Measurements from ENCODE around the gene SRSF6. TPM values are rescaled to one million over a fixed set of nuclear protein-coding genes. Genes with fewer than 3 reads are reported as not detected.

The SRSF6 gene
- polyA plus RNA-seq, 1 donor (not counting 4 experiments of a cell fraction or from before 2014, with no cell fraction given): 128 TPM

DNA sequence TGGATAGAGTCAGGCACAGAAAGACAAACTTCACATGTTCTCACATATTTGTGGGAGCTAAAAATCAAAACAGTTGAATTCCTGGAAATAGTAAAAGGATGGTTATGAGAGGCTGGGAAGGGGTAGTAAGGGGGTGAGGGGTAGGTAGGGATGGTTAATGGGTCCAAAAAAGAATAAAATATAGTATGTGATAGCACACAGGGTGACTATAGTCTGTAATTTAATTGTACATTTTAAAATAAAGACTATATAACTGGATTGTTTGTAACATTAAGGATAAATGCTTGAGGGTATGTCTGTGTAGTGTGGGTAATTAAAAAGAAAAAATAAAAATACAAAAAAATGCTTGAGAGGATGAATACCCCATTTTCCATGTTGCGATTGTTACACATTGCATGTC lies 9.9 kb downstream of the SRSF6 start:
- Histone ChIP-seq H3K9me3 (ENCODE audit: control insufficient read depth, low read depth, low read length) (no peaks in the 10 kb centered on the region), H3K4me1 (ENCODE audit: control insufficient read depth, extremely low read depth, insufficient read depth, low read length) (no peaks in the 10 kb centered on the region), H3K27ac (ENCODE audit: control insufficient read depth, insufficient read depth, low read length) (no peak overlapping the region), H3K9me1 (ENCODE audit: control insufficient read depth, extremely low read depth, insufficient read depth, low read length) (peaks cover 6% of the 10 kb centered on the region), H3K4me3 (ENCODE audit: control insufficient read depth in 2 of 3, extremely low read depth in 1 of 3, insufficient read depth in 2 of 3, low read depth in 1 of 3, low read length in 3 of 3) (no peak overlapping the region), H4K20me1 (ENCODE audit: control insufficient read depth, extremely low read depth, insufficient read depth, low read length) (peaks cover 8% of the 10 kb centered on the region), H3K36me3 (ENCODE audit: control insufficient read depth in 2 of 2, extremely low read depth in 1 of 2, insufficient read depth in 2 of 2, low read length in 2 of 2) (peaks cover 6 to 20% of the 10 kb centered on the region in 2 experiments), H2AFZ (ENCODE audit: control insufficient read depth, low read length) (no peak overlapping the region), H3K4me2 (ENCODE audit: control insufficient read depth, extremely low read depth, insufficient read depth, low read depth, low read length) (no peak overlapping the region), H3K79me2 (ENCODE audit: control insufficient read depth, insufficient read depth, low read length) (peaks cover 14% of the 10 kb centered on the region), H3K9ac (ENCODE audit: control insufficient read depth, extremely low read depth, insufficient read depth, low read length) (no peak overlapping the region), H3K27me3 (ENCODE audit: control insufficient read depth, extremely low read depth, insufficient read depth, low read length) (no peaks in the 10 kb centered on the region)
- DNase-seq (ENCODE audit: low read depth, low spot score) (no peak), FAIRE-seq (no peak)
- TF ChIP-seq, protein P1, sequence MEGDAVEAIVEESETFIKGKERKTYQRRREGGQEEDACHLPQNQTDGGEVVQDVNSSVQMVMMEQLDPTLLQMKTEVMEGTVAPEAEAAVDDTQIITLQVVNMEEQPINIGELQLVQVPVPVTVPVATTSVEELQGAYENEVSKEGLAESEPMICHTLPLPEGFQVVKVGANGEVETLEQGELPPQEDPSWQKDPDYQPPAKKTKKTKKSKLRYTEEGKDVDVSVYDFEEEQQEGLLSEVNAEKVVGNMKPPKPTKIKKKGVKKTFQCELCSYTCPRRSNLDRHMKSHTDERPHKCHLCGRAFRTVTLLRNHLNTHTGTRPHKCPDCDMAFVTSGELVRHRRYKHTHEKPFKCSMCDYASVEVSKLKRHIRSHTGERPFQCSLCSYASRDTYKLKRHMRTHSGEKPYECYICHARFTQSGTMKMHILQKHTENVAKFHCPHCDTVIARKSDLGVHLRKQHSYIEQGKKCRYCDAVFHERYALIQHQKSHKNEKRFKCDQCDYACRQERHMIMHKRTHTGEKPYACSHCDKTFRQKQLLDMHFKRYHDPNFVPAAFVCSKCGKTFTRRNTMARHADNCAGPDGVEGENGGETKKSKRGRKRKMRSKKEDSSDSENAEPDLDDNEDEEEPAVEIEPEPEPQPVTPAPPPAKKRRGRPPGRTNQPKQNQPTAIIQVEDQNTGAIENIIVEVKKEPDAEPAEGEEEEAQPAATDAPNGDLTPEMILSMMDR (optimal IDR thresholded peaks at IDR 0.05 in 1 of 3, IDR thresholded peaks at IDR 0.05 in 1 of 3, conservative IDR thresholded peaks at IDR 0.05 in 1 of 3; ENCODE audit: extremely low read depth in 1 of 3, insufficient read depth in 2 of 3, low read length in 3 of 3): no peak
- no peak for TF ChIP-seq EZH2 (IDR thresholded peaks at IDR 0.05; ENCODE audit: low read length)
- dilution Hi-C loops (cut with MboI; ENCODE audit: extremely low pct_ligation_motif_present, low sequenced_read_pairs): no loop called here

GRCh38 chr20:43472671-43473380 lies 15.1 kb downstream of the SRSF6 start:
- no peak overlapping the region for H3K9ac ChIP-seq (ENCODE audit: control insufficient read depth, extremely low read depth, insufficient read depth, low read length)
- DNase-seq (ENCODE audit: low read depth, low spot score) (no peak), FAIRE-seq (no peak)
- no peak overlapping the region for H3K27ac ChIP-seq (ENCODE audit: control insufficient read depth, insufficient read depth, low read length)
- H2AFZ ChIP-seq (ENCODE audit: control insufficient read depth, low read length): no peak overlapping the region
- dilution Hi-C loops (cut with MboI; ENCODE audit: extremely low pct_ligation_motif_present, low sequenced_read_pairs): no loop called here
- H3K27me3 ChIP-seq (ENCODE audit: control insufficient read depth, extremely low read depth, insufficient read depth, low read length): peaks cover 3% of the 10 kb centered on the region
- no peaks in the 10 kb centered on the region for H4K20me1 ChIP-seq (ENCODE audit: control insufficient read depth, extremely low read depth, insufficient read depth, low read length)
- no peak overlapping the region for H3K4me3 ChIP-seq (ENCODE audit: control insufficient read depth in 2 of 3, extremely low read depth in 1 of 3, insufficient read depth in 2 of 3, low read depth in 1 of 3, low read length in 3 of 3)
- H3K4me2 ChIP-seq (ENCODE audit: control insufficient read depth, extremely low read depth, insufficient read depth, low read depth, low read length): no peak overlapping the region
- H3K79me2 ChIP-seq (ENCODE audit: control insufficient read depth, insufficient read depth, low read length): no peaks in the 10 kb centered on the region
- no peaks in the 10 kb centered on the region for H3K36me3 ChIP-seq (ENCODE audit: control insufficient read depth in 2 of 2, extremely low read depth in 1 of 2, insufficient read depth in 2 of 2, low read length in 2 of 2)
- TF ChIP-seq EZH2 (IDR thresholded peaks at IDR 0.05; ENCODE audit: low read length): no peak
- TF ChIP-seq, protein P1 (optimal IDR thresholded peaks at IDR 0.05 in 1 of 3, IDR thresholded peaks at IDR 0.05 in 1 of 3, conservative IDR thresholded peaks at IDR 0.05 in 1 of 3; ENCODE audit: extremely low read depth in 1 of 3, insufficient read depth in 2 of 3, low read length in 3 of 3): no peak
- H3K9me1 ChIP-seq (ENCODE audit: control insufficient read depth, extremely low read depth, insufficient read depth, low read length): no peaks in the 10 kb centered on the region
- no peaks in the 10 kb centered on the region for H3K4me1 ChIP-seq (ENCODE audit: control insufficient read depth, extremely low read depth, insufficient read depth, low read length)
- H3K9me3 ChIP-seq (ENCODE audit: control insufficient read depth, low read depth, low read length): no peaks in the 10 kb centered on the region
